GM12873 (cell line): ENCODE measurements around the gene KIAA1671.
A peak's percentile ranks its signal among the peaks of the same experiment; 100 is the strongest.

Experiments used
- TF ChIP-seq, protein P1 (sequence below): IDR thresholded peaks from 2 replicates; pipeline ENCODE4 v1.5.1; 2012; ENCODE audit warnings: low read depth, mild to moderate bottlenecking, moderate library complexity, low read length, control low read depth; ENCODE audit not compliant: insufficient read depth; ENCODE audit errors: missing control alignments

KIAA1671 gene

GRCh38 chr22:24951942-24952836, at the start of gene KIAA1671:
KIAA1671 (plus strand) TSS chr22:24952716; CDS start chr22:25028000, 75,284 bp downstream.
- TF ChIP-seq, protein P1, sequence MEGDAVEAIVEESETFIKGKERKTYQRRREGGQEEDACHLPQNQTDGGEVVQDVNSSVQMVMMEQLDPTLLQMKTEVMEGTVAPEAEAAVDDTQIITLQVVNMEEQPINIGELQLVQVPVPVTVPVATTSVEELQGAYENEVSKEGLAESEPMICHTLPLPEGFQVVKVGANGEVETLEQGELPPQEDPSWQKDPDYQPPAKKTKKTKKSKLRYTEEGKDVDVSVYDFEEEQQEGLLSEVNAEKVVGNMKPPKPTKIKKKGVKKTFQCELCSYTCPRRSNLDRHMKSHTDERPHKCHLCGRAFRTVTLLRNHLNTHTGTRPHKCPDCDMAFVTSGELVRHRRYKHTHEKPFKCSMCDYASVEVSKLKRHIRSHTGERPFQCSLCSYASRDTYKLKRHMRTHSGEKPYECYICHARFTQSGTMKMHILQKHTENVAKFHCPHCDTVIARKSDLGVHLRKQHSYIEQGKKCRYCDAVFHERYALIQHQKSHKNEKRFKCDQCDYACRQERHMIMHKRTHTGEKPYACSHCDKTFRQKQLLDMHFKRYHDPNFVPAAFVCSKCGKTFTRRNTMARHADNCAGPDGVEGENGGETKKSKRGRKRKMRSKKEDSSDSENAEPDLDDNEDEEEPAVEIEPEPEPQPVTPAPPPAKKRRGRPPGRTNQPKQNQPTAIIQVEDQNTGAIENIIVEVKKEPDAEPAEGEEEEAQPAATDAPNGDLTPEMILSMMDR, result peak; percentile 94

DNA sequence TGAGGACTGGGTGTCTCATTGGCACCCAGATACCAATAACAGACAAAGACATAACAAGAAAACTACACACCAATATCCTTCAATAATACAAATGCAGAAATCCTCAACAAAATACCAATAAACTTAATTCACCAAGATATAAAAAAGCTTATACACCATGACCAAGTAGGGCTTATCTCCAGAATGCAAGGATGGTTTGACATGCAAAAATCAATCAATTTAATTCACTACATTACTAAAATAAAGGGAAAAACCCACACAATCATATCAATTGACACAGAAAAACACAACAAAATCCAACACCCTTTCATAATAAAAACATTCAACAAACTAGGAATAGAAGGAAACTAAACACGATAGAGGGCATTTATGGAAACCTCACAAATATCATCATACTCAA, 46.6 kb upstream of the KIAA1671 start:
- TF ChIP-seq, protein P1, result no peak

DNA sequence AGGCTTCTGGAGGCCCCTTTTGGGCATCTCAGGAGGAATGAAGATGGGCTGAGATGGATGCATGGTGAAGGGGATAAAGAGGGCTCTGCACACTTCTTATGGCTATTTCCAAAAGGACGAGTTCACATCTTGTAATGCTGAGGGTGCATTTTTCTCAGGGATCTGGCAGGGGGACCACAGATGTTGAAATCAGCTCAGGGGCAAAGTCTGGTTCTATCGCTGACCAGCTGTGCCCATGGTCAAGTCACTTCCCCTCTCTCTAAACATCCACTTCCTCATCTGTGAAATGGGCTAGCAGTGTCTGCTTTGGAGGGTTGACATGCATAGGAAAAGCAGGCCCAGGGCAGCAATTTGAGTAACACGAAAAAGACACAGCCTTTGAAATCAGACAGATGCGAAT, 32.5 kb upstream of the KIAA1671 start:
- TF ChIP-seq, protein P1, result no peak

GRCh38 chr22:24925586-24926427, 26.7 kb upstream of the KIAA1671 start:
- TF ChIP-seq, protein P1, result no peak

DNA sequence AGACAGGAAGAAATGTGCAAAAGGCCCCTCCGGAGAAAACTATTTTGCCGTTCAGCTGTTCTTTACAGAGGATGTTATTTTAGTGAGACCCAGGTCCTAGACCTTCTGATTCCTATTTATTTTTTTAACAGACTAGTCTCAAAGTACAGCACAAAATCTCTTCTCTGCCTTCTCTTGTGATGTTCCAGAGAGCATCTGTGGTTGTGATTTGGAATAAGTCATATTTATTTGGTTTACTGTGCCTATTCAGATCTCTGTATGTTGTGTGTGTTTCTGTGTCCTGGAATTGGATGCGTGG, 26.1 kb upstream of the KIAA1671 start:
- TF ChIP-seq, protein P1, result no peak

GRCh38 chr22:24926849-24927579, 25.5 kb upstream of the KIAA1671 start:
- TF ChIP-seq, protein P1, result no peak
